ENCODE data around the gene DNAJB13. TPM values are rescaled to one million over a fixed set of nuclear protein-coding genes. Genes with fewer than 3 reads are reported as not detected.
A peak's percentile ranks its signal among the peaks of the same experiment; 100 is the strongest.

DNAJB13 gene
- total and polyA plus RNA-seq, 2 of the 13 experiments (the other 11 are each of a cell fraction or from before 2014, with no cell fraction given), result 2.3 TPM; not detected in 1

DNA sequence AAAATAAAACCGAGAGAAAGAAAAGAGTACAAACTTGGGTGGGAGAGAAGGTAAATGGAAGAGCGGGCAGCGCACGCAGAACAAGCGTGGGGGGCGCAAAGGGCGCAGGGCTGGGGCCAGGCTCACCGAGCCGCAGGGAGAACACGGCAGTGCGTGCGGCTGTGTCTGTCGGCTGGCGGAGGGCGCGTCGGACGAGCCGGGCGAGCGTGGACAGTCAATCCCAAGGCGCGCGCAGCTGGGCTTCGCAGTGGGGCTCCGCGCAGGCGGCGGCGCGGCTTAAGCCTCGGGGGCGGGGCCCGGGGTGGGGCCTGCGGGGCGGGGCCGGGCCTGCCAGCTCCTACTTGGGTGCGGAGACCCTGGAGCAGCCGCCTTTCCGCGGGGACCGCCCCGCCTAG, 31.8 kb downstream of the DNAJB13 start, which contains the start of gene UCP2 (continued):
- TF ChIP-seq, protein P1, sequence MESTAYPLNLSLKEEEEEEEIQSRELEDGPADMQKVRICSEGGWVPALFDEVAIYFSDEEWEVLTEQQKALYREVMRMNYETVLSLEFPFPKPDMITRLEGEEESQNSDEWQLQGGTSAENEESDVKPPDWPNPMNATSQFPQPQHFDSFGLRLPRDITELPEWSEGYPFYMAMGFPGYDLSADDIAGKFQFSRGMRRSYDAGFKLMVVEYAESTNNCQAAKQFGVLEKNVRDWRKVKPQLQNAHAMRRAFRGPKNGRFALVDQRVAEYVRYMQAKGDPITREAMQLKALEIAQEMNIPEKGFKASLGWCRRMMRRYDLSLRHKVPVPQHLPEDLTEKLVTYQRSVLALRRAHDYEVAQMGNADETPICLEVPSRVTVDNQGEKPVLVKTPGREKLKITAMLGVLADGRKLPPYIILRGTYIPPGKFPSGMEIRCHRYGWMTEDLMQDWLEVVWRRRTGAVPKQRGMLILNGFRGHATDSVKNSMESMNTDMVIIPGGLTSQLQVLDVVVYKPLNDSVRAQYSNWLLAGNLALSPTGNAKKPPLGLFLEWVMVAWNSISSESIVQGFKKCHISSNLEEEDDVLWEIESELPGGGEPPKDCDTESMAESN (CRISPR knock-in tag; conservative IDR thresholded peaks at IDR 0.05), result 0 out of 2 replicates have a peak, but pooled peaks have one; percentile 40
- TF ChIP-seq DBP (CRISPR knock-in tag; IDR thresholded peaks at IDR 0.05; ENCODE audit: not compliant biosample characterization), result no peak
- TF ChIP-seq, protein P2, sequence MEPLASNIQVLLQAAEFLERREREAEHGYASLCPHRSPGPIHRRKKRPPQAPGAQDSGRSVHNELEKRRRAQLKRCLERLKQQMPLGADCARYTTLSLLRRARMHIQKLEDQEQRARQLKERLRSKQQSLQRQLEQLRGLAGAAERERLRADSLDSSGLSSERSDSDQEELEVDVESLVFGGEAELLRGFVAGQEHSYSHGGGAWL (CRISPR knock-in tag; IDR thresholded peaks at IDR 0.05), result no peak
- peak; percentile 7; the same call in 1 of the 2 replicates for TF ChIP-seq ZNF777 (CRISPR knock-in tag; IDR thresholded peaks at IDR 0.05)
- peak; percentile 9; the same call in 1 of the 2 replicates for TF ChIP-seq ZNF772 (CRISPR knock-in tag; IDR thresholded peaks at IDR 0.05)
- TF ChIP-seq KLF16 (CRISPR knock-in tag; IDR thresholded peaks at IDR 0.05), result peak in 1 of 2 experiments; percentile 15; a peak in 1 of 4 replicates
- peak; percentile 59; the same call in 1 of the 2 replicates for TF ChIP-seq THAP8 (CRISPR knock-in tag; IDR thresholded peaks at IDR 0.05; ENCODE audit: borderline replicate concordance)
- TF ChIP-seq, protein P3, sequence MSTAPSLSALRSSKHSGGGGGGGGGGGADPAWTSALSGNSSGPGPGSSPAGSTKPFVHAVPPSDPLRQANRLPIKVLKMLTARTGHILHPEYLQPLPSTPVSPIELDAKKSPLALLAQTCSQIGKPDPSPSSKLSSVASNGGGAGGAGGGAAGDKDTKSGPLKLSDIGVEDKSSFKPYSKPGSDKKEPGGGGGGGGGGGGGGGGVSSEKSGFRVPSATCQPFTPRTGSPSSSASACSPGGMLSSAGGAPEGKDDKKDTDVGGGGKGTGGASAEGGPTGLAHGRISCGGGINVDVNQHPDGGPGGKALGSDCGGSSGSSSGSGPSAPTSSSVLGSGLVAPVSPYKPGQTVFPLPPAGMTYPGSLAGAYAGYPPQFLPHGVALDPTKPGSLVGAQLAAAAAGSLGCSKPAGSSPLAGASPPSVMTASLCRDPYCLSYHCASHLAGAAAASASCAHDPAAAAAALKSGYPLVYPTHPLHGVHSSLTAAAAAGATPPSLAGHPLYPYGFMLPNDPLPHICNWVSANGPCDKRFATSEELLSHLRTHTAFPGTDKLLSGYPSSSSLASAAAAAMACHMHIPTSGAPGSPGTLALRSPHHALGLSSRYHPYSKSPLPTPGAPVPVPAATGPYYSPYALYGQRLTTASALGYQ (CRISPR knock-in tag; IDR thresholded peaks at IDR 0.05), result no peak
- TF ChIP-seq ZNF234 (CRISPR knock-in tag; conservative IDR thresholded peaks at IDR 0.05), result 0 out of 2 replicates have a peak, but pooled peaks have one; percentile 27
- TF ChIP-seq, protein P4, sequence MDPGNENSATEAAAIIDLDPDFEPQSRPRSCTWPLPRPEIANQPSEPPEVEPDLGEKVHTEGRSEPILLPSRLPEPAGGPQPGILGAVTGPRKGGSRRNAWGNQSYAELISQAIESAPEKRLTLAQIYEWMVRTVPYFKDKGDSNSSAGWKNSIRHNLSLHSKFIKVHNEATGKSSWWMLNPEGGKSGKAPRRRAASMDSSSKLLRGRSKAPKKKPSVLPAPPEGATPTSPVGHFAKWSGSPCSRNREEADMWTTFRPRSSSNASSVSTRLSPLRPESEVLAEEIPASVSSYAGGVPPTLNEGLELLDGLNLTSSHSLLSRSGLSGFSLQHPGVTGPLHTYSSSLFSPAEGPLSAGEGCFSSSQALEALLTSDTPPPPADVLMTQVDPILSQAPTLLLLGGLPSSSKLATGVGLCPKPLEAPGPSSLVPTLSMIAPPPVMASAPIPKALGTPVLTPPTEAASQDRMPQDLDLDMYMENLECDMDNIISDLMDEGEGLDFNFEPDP (CRISPR knock-in tag; conservative IDR thresholded peaks at IDR 0.05), result 0 out of 2 replicates have a peak, but pooled peaks have one; percentile 61
- no peak for TF ChIP-seq ZNF256 (CRISPR knock-in tag; conservative IDR thresholded peaks at IDR 0.05)
- peak in 1 of 2 experiments; percentile 60; a peak in 1 of 4 replicates for TF ChIP-seq POLR2A (IDR thresholded peaks at IDR 0.05; ENCODE audit: insufficient read depth in 1 of 2, low read depth in 2 of 2, low read length in 2 of 2)
- peak; percentile 25; the same call in 1 of the 2 replicates for TF ChIP-seq HOXD1 (CRISPR knock-in tag; IDR thresholded peaks at IDR 0.05)
- no peak for TF ChIP-seq PRDM10 (CRISPR knock-in tag; IDR thresholded peaks at IDR 0.05; ENCODE audit: low read depth)
- TF ChIP-seq ZNF124 (CRISPR knock-in tag; IDR thresholded peaks at IDR 0.05), result no peak

Measured in HepG2 (cell line).